Stomach (tissue), 4 donors: Measurements from ENCODE around the gene RASA3.
"Not testable (repeated sequence)": the region's sequence is repeated elsewhere in the genome, so short reads cannot be mapped to it uniquely, and the experiment has no call there.

Experiments used
- CTCF ChIP-seq, 7 experiments: fragments of 450-650 bp in 4 of 7; fragments of 200-600 bp in 3 of 7; sonication (generic) in 3 of 7; IDR thresholded peaks; one replicate each; pipeline ENCODE4 v1.5.1; 2016 to 2019; ENCODE audit warnings: antibody characterized with exemption in 7 of 7, control low read depth in 2 of 7, mild to moderate bottlenecking in 1 of 7
- EP300 ChIP-seq: sonication (generic); formaldehyde crosslinking; IDR thresholded peaks from one replicate; pipeline ENCODE4 v1.6.1; 2017; ENCODE audit warnings: antibody characterized with exemption
- POLR2A ChIP-seq, 4 donors: fragments of 450-650 bp; IDR thresholded peaks; one replicate each; pipeline ENCODE4 v1.6.1; 2016; ENCODE audit warnings: antibody characterized with exemption in 4 of 4, control low read depth in 2 of 4, mild to moderate bottlenecking in 1 of 4, moderate library complexity in 1 of 4
- POLR2AphosphoS5 ChIP-seq, 3 donors: sonication (generic); formaldehyde crosslinking; IDR thresholded peaks; one replicate each; pipeline ENCODE4 v1.6.1; 2016; ENCODE audit warnings: antibody characterized with exemption in 3 of 3

- TF ChIP-seq CTCF (IDR thresholded peaks at IDR 0.05); POLR2AphosphoS5 (IDR thresholded peaks at IDR 0.05); EP300; POLR2A (IDR thresholded peaks at IDR 0.05): not testable (repeated sequence)
Observed at GRCh38 chr13:114126086-114126485, 6.3 kb downstream of the RASA3 start.
